ENCODE results near the gene DRP2. TPM values are rescaled to one million over a fixed set of nuclear protein-coding genes. Genes with fewer than 3 reads are reported as not detected.

The DRP2 gene
- total RNA-seq, 4 donors from 2014 or later, result 0.19 to 2.5 TPM; not detected in 2

GRCh38 chrX:101191217-101191750 is 28.3 kb upstream of the DRP2 start:
- TF ChIP-seq CTCF (IDR thresholded peaks at IDR 0.05) (no peak), POLR2A (IDR thresholded peaks at IDR 0.05) (no peak)
- no peak for DNase-seq

GRCh38 chrX:101195442-101196173 is 24.0 kb upstream of the DRP2 start:
- H3K27ac ChIP-seq, result no peak overlapping the region
- TF ChIP-seq POLR2A (IDR thresholded peaks at IDR 0.05) (no peak), CTCF (IDR thresholded peaks at IDR 0.05) (no peak)

More at GRCh38 chrX:101191217-101191750, 28.3 kb upstream of the DRP2 start:
- H3K4me1 ChIP-seq, result no peaks in the 10 kb centered on the region
- H3K36me3 ChIP-seq, result no peaks in the 10 kb centered on the region
- no peak overlapping the region for H3K27ac ChIP-seq
- H3K27me3 ChIP-seq, result no peaks in the 10 kb centered on the region
- peak overlapping the region in 2 of 4 donors; percentile 26 to 30 for H3K4me3 ChIP-seq
- H3K9me3 ChIP-seq, result no peaks in the 10 kb centered on the region

GRCh38 chrX:101203761-101204351 is 15.7 kb upstream of the DRP2 start:
- Histone ChIP-seq H3K27ac (no peak overlapping the region), H3K4me1 (no peaks in the 10 kb centered on the region)
- no peak for TF ChIP-seq CTCF (IDR thresholded peaks at IDR 0.05)
- no peak for TF ChIP-seq POLR2A (IDR thresholded peaks at IDR 0.05)

More at GRCh38 chrX:101195442-101196173, 24.0 kb upstream of the DRP2 start:
- Histone ChIP-seq H3K36me3 (no peaks in the 10 kb centered on the region), H3K4me3 (no peak overlapping the region), H3K4me1 (no peaks in the 10 kb centered on the region), H3K9me3 (no peaks in the 10 kb centered on the region), H3K27me3 (no peaks in the 10 kb centered on the region)
- DNase-seq, result no peak

DNA sequence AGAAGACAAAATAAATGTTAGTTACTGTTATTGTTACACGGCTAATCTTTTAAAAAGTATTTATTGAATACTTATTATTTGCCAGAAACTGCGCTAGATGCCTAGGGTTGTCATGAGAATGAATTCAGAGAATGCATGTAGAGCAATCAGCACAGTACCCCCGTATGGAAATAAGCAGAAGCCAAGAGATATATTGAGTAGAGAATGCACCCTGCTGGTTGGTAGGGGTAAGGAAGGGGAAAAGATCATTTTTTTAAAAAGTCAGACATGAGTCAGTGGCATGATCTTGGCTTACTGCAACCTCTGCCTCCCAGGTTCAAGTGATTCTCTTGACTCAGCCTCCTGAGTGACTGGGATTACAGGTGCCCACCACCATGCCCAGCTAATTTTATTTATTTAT is 13.1 kb upstream of the DRP2 start:
- TF ChIP-seq CTCF (IDR thresholded peaks at IDR 0.05) (peak in 3 of 6 experiments; percentile 26 to 33 (median 29)), POLR2A (IDR thresholded peaks at IDR 0.05) (no peak)
- no peak overlapping the region for H3K27ac ChIP-seq
- no peaks in the 10 kb centered on the region for H3K9me3 ChIP-seq
- no peaks in the 10 kb centered on the region for H3K27me3 ChIP-seq
- no peak overlapping the region for H3K4me3 ChIP-seq
- no peak for DNase-seq
- H3K4me1 ChIP-seq, result no peaks in the 10 kb centered on the region
- no peaks in the 10 kb centered on the region for H3K36me3 ChIP-seq

More at GRCh38 chrX:101203761-101204351, 15.7 kb upstream of the DRP2 start:
- no peak overlapping the region for H3K4me3 ChIP-seq
- H3K36me3 ChIP-seq, result no peaks in the 10 kb centered on the region
- H3K9me3 ChIP-seq, result no peaks in the 10 kb centered on the region
- DNase-seq, result no peak
- H3K27me3 ChIP-seq, result no peaks in the 10 kb centered on the region

DNA sequence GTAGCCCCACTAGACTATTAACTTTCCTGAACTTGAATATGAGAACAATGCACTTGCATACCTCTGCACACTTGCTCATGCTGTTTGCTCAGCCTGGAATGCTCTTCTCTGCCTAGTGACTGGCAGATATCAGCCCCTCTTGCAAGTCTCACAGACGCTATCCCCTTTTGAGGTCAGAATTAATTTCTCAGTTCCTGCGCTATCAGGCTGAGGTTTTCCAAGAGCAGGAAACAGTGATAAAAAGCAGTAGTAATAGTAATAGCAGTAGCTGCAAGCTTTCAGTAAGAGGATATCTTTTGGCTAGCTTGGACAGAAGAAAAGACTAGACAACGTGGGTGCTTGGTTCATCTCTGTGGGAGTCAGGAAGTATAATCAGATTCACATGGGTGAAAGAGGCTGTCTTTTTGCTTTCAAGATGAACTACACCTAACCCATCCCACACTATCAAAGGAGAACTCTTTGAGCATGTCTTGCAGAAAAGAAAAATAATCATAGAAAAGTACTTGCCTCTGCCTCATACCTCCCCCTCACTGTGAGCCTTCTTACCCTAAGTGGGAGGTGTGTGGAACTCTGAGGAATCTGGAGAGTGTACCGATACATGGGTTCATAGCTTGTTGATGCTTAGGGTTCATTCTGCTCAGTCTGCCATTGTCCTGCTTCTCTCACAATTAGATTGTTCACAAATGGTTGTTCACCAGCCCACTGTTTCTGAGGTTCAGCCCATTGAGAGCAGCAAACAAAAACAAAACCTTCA is 11.3 kb upstream of the DRP2 start:
- Histone ChIP-seq H3K27ac (no peak overlapping the region), H3K36me3 (no peaks in the 10 kb centered on the region), H3K4me3 (no peak overlapping the region), H3K4me1 (no peaks in the 10 kb centered on the region), H3K9me3 (no peaks in the 10 kb centered on the region), H3K27me3 (no peaks in the 10 kb centered on the region)
- no peak for TF ChIP-seq CTCF (IDR thresholded peaks at IDR 0.05)
- DNase-seq, result no peak

All from Peyer's patch (tissue), 4 donors.